SK-N-MC (cell line): ENCODE data around the gene CSNK1A1.

Source experiments
- FOXP2 ChIP-seq: optimal IDR thresholded peaks from 2 replicates; pipeline ENCODE3; 2011; ENCODE audit warnings: mild to moderate bottlenecking, moderate library complexity; ENCODE audit not compliant: insufficient read depth; ENCODE audit errors: extremely low read length, control extremely low read depth
- POLR2AphosphoS5 ChIP-seq: IDR thresholded peaks from 2 replicates; pipeline ENCODE4 v1.6.1; 2012; ENCODE audit warnings: mild to moderate bottlenecking, low read depth, low read length, borderline replicate concordance

GRCh38 chr5:149471406-149472183, 79.6 kb downstream of the CSNK1A1 start:
- no peak for TF ChIP-seq FOXP2
- no peak for TF ChIP-seq POLR2AphosphoS5
